Kidney epithelial cell (primary cell): ENCODE results near the gene BCAR3. TPM values are rescaled to one million over a fixed set of nuclear protein-coding genes. Genes with fewer than 3 reads are reported as not detected.

ENCODE experiments used
- DNase-seq: peaks from one replicate; pipeline ENCODE4 v3.0.0-alpha.2; 2010; ENCODE audit warnings: low read depth
- H3K27me3 ChIP-seq: 2 replicates; pipeline ENCODE4 v1.6.0; 2011; ENCODE audit warnings: low read length; ENCODE audit not compliant: control insufficient read depth, insufficient read depth
- H3K36me3 ChIP-seq: 2 replicates; pipeline ENCODE4 v1.5.1; 2011; ENCODE audit warnings: low read length; ENCODE audit not compliant: control insufficient read depth, insufficient read depth
- H3K4me3 ChIP-seq: 2 replicates; pipeline ENCODE4 v1.5.1; 2011; ENCODE audit warnings: low read depth, mild to moderate bottlenecking, control low read depth, low read length
- CTCF ChIP-seq: IDR thresholded peaks from 2 replicates; pipeline ENCODE4 v1.5.1; 2011; ENCODE audit warnings: mild to moderate bottlenecking, moderate library complexity, low read length, control low read depth, inconsistent platforms; ENCODE audit not compliant: insufficient read depth, poor library complexity, severe bottlenecking
- total RNA-seq: library from RNA; depleted of rRNA; stranded (reverse); fragments of >200 nt; gene quantifications from 2 replicates; pipeline ENCODE4 v1.2.3, GENCODE V29; 2015

The BCAR3 gene
- total RNA-seq, 1 donor from 2014 or later, result 93.3 TPM

DNA sequence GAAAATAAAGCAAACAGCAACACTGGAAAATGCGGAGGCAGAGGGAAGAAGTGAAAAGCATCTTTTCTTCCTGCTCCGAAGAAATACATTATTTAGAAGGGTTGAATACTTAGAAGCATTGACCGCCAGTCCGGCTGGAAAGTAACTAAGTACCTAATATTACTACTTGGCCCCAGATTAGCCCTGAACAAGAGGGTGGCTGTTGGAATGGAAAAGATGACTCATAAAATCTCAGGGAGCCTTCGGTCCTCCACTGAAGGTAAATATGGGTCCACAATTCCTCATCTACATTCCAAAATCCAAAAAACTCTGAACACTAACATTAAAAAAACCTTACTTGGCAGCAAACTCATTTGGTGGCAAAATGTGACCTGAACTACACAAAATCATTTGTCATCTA lies 40.1 kb downstream of the BCAR3 start:
- no peak for TF ChIP-seq CTCF
- Histone ChIP-seq H3K4me3 (no peak overlapping the region), H3K36me3 (peaks cover 2% of the 10 kb centered on the region), H3K27me3 (no peaks in the 10 kb centered on the region)
- DNase-seq, result no peak

- H3K27me3 ChIP-seq, result no peaks in the 10 kb centered on the region
- TF ChIP-seq CTCF, result no peak
- DNase-seq, result no peak
- peaks cover 2% of the 10 kb centered on the region for H3K36me3 ChIP-seq
- H3K4me3 ChIP-seq, result no peak overlapping the region
Observed at GRCh38 chr1:93640656-93641440, 40.8 kb downstream of the BCAR3 start.

DNA sequence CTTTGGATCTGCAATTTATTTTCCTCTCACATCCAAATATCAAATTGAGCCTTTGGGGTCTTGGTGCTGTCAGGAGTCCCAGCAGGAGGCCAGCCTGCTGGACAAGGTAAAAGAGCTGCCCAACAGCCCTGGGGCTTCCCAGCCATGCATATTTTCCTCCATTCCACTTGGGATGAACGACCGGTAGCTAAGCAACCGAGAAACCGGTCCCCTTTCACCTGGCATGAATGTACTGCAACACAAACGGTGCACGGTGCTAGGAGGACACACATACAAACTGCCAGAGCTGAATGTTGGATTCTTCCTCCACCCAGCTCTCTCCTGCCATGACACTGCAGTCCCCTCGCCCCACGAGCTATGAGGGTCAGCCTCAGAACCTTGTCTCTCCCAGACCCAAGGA lies 42.7 kb downstream of the BCAR3 start:
- no peaks in the 10 kb centered on the region for H3K27me3 ChIP-seq
- no peak for DNase-seq
- no peak overlapping the region for H3K4me3 ChIP-seq
- H3K36me3 ChIP-seq, result peaks cover 2% of the 10 kb centered on the region
- no peak for TF ChIP-seq CTCF

- TF ChIP-seq CTCF, result no peak
- DNase-seq, result no peak
- Histone ChIP-seq H3K27me3 (no peaks in the 10 kb centered on the region), H3K4me3 (no peak overlapping the region), H3K36me3 (peaks cover 2% of the 10 kb centered on the region)
Observed at GRCh38 chr1:93638307-93638847, 43.3 kb downstream of the BCAR3 start.

DNA sequence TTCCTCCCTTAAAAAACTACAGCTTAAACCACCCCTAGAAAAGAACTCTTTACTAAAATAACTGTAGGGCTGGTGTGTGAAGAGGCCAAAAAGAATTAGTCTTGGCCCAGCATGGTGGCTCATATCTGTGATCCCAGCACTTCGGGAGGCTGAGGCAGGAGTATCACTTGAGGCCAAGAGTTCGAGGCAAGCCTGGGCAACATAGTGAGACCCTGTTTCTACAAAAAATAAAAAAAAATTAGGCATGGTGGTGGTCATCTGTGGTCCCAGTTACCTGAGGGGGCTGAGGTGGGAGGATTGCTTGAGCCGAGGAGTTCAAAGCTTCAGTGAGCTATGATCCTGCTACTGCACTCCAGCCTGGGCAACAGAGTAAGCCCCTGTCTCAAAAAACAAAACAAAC lies 44.9 kb downstream of the BCAR3 start:
- peaks cover 4% of the 10 kb centered on the region for H3K36me3 ChIP-seq
- no peak overlapping the region for H3K4me3 ChIP-seq
- TF ChIP-seq CTCF, result no peak
- no peaks in the 10 kb centered on the region for H3K27me3 ChIP-seq
- no peak for DNase-seq
